HepG2 (cell line): ENCODE data around the gene EZH1. TPM values are rescaled to one million over a fixed set of nuclear protein-coding genes. Genes with fewer than 3 reads are reported as not detected.

Experiments used
- ATF7 ChIP-seq, 2 experiments: fragments of 450-650 bp in 1 of 2; sonication (generic) in 1 of 2; formaldehyde crosslinking in 1 of 2; IDR thresholded peaks; 2 replicates each; pipeline versions ENCODE4 v1.4.0 to v1.6.1; 2016 to 2020; ENCODE audit warnings: antibody characterized with exemption in 1 of 2, mild to moderate bottlenecking in 1 of 2, missing genetic modification reagents in 1 of 2
- ETV6 ChIP-seq: sonication (generic); formaldehyde crosslinking; conservative IDR thresholded peaks from 2 replicates; pipeline ENCODE4 v1.4.0; 2020; ENCODE audit warnings: missing genetic modification reagents
- FOSL1 ChIP-seq: sonication (generic); formaldehyde crosslinking; IDR thresholded peaks from 2 replicates; pipeline ENCODE4 v1.9.0; 2021; ENCODE audit warnings: missing genetic modification reagents, borderline replicate concordance
- GABPB1 ChIP-seq: IDR thresholded peaks from 2 replicates; pipeline ENCODE4 v1.6.1; 2016; ENCODE audit warnings: mild to moderate bottlenecking, missing genetic modification reagents, moderate library complexity, missing compliant biosample characterization
- HNRNPH1 ChIP-seq: fragments of 200-400 bp; formaldehyde crosslinking; optimal IDR thresholded peaks from 2 replicates; pipeline ENCODE3; 2017; ENCODE audit warnings: mild to moderate bottlenecking, low read depth, low read length
- IRF2 ChIP-seq: IDR thresholded peaks from 2 replicates; pipeline ENCODE4 v1.6.1; 2018; ENCODE audit warnings: missing genetic modification reagents, missing compliant biosample characterization
- JDP2 ChIP-seq: sonication (generic); formaldehyde crosslinking; IDR thresholded peaks from 2 replicates; pipeline ENCODE4 v1.8.1; 2022; ENCODE audit warnings: missing genetic modification reagents, borderline replicate concordance
- NCOA2 ChIP-seq: sonication (generic); formaldehyde crosslinking; IDR thresholded peaks from 2 replicates; pipeline ENCODE4 v1.8.0; 2022; ENCODE audit warnings: inconsistent platforms
- NFYB ChIP-seq: sonication (generic); formaldehyde crosslinking; IDR thresholded peaks from 2 replicates; pipeline ENCODE4 v1.4.0; 2020; ENCODE audit warnings: missing genetic modification reagents
- SP1 ChIP-seq, 2 experiments: fragments of 450-650 bp in 1 of 2; sonication (generic) in 1 of 2; formaldehyde crosslinking in 1 of 2; IDR thresholded peaks; 2 replicates each; pipeline versions ENCODE4 v1.4.0 to v1.6.1; 2016 to 2020; ENCODE audit warnings: missing genetic modification reagents in 1 of 2
- YEATS2 ChIP-seq: sonication (generic); formaldehyde crosslinking; IDR thresholded peaks from 2 replicates; pipeline ENCODE4 v1.4.0; 2020; ENCODE audit warnings: missing genetic modification reagents, borderline replicate concordance
- ZFP1 ChIP-seq: IDR thresholded peaks from 2 replicates; pipeline ENCODE4 v1.6.1; 2016
- ZNF24 ChIP-seq: fragments of 450-650 bp; IDR thresholded peaks from 2 replicates; pipeline ENCODE4 v1.6.1; 2017; ENCODE audit warnings: antibody characterized with exemption, mild to moderate bottlenecking
- ZNF260 ChIP-seq: sonication (generic); formaldehyde crosslinking; IDR thresholded peaks from 2 replicates; pipeline ENCODE4 v1.4.0; 2020; ENCODE audit warnings: missing genetic modification reagents, low read depth, mild to moderate bottlenecking, borderline replicate concordance
- ZNF468 ChIP-seq: sonication (generic); formaldehyde crosslinking; IDR thresholded peaks from 2 replicates; pipeline ENCODE4 v1.8.0; 2022; ENCODE audit warnings: mild to moderate bottlenecking, moderate library complexity, missing genetic modification reagents
- ZNF616 ChIP-seq: sonication (generic); formaldehyde crosslinking; IDR thresholded peaks from 2 replicates; pipeline ENCODE4 v1.5.0; 2020; ENCODE audit warnings: low read depth, mild to moderate bottlenecking, missing genetic modification reagents
- ZNF703 ChIP-seq: sonication (generic); formaldehyde crosslinking; IDR thresholded peaks from 2 replicates; pipeline ENCODE4 v1.5.1; 2020; ENCODE audit warnings: missing genetic modification reagents, mild to moderate bottlenecking, moderate library complexity, borderline replicate concordance
- ZNF841 ChIP-seq: sonication (generic); formaldehyde crosslinking; IDR thresholded peaks from 2 replicates; pipeline ENCODE4 v1.8.1; 2023; ENCODE audit warnings: missing genetic modification reagents, borderline replicate concordance
- polyA plus RNA-seq, 8 experiments: library from polyadenylated mRNA; depleted of rRNA in 3 of 8; stranded (reverse) in 7 of 8; unstranded in 1 of 8; fragments of >200 nt; fragmentation: Illumina TruSeq in 4 of 8; extraction: Trizol in 4 of 8; gene quantifications; 2 replicates each; pipeline versions ENCODE4 v1.2.1 to v1.2.3, GENCODE V29; 2011 to 2016; ENCODE audit warnings: low read depth in 4 of 8, missing spikeins in 1 of 8, mixed read lengths in 1 of 8; ENCODE audit not compliant: insufficient read depth in 1 of 8
- total RNA-seq, 5 experiments: library from RNA; depleted of rRNA; stranded (reverse); fragments of >200 nt; fragmentation: Illumina TruSeq; extraction: Trizol; gene quantifications; 2 replicates each; pipeline ENCODE4 v1.2.3, GENCODE V29; 2016; ENCODE audit warnings: low read depth in 1 of 5
- TF ChIP-seq, protein P1 (sequence below): IDR thresholded peaks from 2 replicates; pipeline ENCODE4 v1.6.1; 2016; ENCODE audit warnings: low read depth, missing genetic modification reagents, missing compliant biosample characterization
- TF ChIP-seq, protein P2 (sequence below): fragments of 450-650 bp; IDR thresholded peaks from 2 replicates; pipeline ENCODE4 v1.6.1; 2017
- TF ChIP-seq, protein P3 (sequence below): sonication (generic); formaldehyde crosslinking; IDR thresholded peaks from 2 replicates; pipeline ENCODE4 v1.5.1; 2020; ENCODE audit warnings: missing genetic modification reagents, mild to moderate bottlenecking, borderline replicate concordance

The EZH1 gene
- total and polyA plus RNA-seq, 2 of the 13 experiments (the other 11 are each of a cell fraction or from before 2014, with no cell fraction given), result 11.6 to 24.0 TPM

DNA sequence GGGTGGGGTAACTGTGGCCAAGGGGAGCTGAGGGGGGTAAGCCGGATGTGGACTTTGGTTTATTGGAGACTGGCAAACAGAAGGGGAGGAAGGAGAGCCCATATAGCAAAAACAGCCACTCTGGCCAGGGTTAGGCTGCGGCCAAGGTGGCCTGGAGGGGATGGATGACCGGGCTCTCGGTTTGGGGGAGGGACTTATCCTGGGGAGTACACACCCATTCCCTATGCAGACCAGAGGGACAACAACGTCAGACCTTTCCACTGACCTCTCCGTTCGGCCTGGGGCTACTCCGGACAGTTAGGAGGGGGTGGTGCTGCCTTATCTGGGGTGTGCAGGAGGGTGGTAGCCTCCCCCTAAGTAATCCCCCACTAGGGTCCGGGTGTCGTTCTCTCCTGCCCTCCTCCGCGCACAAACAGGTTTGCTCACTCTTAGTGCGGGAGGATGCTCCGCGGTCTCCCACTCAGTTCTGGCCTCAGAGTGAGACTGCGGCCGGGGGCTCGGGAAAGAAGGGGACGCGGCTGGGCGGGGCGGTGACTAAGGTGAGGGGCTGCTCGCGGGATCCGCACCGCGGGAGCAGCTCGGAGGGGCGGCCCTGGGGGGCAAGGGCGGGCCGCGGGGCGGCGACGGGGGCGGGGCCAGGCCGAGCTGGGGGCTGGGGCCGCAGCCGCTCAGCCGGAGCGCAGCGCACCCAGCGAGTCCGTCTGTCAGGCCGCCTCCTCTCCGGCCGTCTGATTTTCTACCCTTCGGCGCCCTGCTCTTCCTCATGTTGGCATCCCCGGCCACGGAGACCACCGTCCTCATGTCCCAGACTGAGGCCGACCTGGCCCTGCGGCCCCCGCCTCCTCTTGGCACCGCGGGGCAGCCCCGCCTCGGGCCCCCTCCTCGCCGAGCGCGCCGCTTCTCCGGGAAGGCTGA, 35.4 kb upstream of the EZH1 start, which contains the start of gene WNK4 (continued):
- TF ChIP-seq, protein P1, sequence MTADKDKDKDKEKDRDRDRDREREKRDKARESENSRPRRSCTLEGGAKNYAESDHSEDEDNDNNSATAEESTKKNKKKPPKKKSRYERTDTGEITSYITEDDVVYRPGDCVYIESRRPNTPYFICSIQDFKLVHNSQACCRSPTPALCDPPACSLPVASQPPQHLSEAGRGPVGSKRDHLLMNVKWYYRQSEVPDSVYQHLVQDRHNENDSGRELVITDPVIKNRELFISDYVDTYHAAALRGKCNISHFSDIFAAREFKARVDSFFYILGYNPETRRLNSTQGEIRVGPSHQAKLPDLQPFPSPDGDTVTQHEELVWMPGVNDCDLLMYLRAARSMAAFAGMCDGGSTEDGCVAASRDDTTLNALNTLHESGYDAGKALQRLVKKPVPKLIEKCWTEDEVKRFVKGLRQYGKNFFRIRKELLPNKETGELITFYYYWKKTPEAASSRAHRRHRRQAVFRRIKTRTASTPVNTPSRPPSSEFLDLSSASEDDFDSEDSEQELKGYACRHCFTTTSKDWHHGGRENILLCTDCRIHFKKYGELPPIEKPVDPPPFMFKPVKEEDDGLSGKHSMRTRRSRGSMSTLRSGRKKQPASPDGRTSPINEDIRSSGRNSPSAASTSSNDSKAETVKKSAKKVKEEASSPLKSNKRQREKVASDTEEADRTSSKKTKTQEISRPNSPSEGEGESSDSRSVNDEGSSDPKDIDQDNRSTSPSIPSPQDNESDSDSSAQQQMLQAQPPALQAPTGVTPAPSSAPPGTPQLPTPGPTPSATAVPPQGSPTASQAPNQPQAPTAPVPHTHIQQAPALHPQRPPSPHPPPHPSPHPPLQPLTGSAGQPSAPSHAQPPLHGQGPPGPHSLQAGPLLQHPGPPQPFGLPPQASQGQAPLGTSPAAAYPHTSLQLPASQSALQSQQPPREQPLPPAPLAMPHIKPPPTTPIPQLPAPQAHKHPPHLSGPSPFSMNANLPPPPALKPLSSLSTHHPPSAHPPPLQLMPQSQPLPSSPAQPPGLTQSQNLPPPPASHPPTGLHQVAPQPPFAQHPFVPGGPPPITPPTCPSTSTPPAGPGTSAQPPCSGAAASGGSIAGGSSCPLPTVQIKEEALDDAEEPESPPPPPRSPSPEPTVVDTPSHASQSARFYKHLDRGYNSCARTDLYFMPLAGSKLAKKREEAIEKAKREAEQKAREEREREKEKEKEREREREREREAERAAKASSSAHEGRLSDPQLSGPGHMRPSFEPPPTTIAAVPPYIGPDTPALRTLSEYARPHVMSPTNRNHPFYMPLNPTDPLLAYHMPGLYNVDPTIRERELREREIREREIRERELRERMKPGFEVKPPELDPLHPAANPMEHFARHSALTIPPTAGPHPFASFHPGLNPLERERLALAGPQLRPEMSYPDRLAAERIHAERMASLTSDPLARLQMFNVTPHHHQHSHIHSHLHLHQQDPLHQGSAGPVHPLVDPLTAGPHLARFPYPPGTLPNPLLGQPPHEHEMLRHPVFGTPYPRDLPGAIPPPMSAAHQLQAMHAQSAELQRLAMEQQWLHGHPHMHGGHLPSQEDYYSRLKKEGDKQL, result 0 out of 2 replicates have a peak, but pooled peaks have one; percentile 37
- TF ChIP-seq, protein P2, sequence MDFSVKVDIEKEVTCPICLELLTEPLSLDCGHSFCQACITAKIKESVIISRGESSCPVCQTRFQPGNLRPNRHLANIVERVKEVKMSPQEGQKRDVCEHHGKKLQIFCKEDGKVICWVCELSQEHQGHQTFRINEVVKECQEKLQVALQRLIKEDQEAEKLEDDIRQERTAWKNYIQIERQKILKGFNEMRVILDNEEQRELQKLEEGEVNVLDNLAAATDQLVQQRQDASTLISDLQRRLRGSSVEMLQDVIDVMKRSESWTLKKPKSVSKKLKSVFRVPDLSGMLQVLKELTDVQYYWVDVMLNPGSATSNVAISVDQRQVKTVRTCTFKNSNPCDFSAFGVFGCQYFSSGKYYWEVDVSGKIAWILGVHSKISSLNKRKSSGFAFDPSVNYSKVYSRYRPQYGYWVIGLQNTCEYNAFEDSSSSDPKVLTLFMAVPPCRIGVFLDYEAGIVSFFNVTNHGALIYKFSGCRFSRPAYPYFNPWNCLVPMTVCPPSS, result no peak
- TF ChIP-seq FOSL1 (CRISPR knock-in tag) (no peak), ZNF468 (CRISPR knock-in tag) (no peak), ZNF24 (no peak), HNRNPH1 (peak; percentile 60), YEATS2 (peak; percentile 78; the same call in 1 of the 2 replicates), NFYB (CRISPR knock-in tag) (no peak), IRF2 (CRISPR knock-in tag) (peak; percentile 61), ZNF841 (CRISPR knock-in tag) (no peak; the same call in 1 of the 2 replicates), SP1 (IDR thresholded peaks at IDR 0.05) (no peak), SP1 (CRISPR knock-in tag; IDR thresholded peaks at IDR 0.05) (no peak; the same call in 1 of the 2 replicates), ZNF260 (CRISPR knock-in tag) (no peak), JDP2 (no peak), GABPB1 (peak; percentile 75), ETV6 (CRISPR knock-in tag) (0 out of 2 replicates have a peak, but pooled peaks have one; percentile 2), NCOA2 (CRISPR knock-in tag) (peak; percentile 87), ZNF616 (CRISPR knock-in tag) (0 out of 2 replicates have a peak, but pooled peaks have one; percentile 13), ZFP1 (peak; percentile 83; the same call in 1 of the 2 replicates), ATF7 (IDR thresholded peaks at IDR 0.05) (no peak), ATF7 (CRISPR knock-in tag; IDR thresholded peaks at IDR 0.05) (peak; percentile 67; the same call in 1 of the 2 replicates), ZNF703 (CRISPR knock-in tag) (no peak)
- TF ChIP-seq, protein P3, sequence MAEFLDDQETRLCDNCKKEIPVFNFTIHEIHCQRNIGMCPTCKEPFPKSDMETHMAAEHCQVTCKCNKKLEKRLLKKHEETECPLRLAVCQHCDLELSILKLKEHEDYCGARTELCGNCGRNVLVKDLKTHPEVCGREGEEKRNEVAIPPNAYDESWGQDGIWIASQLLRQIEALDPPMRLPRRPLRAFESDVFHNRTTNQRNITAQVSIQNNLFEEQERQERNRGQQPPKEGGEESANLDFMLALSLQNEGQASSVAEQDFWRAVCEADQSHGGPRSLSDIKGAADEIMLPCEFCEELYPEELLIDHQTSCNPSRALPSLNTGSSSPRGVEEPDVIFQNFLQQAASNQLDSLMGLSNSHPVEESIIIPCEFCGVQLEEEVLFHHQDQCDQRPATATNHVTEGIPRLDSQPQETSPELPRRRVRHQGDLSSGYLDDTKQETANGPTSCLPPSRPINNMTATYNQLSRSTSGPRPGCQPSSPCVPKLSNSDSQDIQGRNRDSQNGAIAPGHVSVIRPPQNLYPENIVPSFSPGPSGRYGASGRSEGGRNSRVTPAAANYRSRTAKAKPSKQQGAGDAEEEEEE (CRISPR knock-in tag), result no peak
